ENCODE data around the gene GPATCH4.

- TF ChIP-seq, protein P1, sequence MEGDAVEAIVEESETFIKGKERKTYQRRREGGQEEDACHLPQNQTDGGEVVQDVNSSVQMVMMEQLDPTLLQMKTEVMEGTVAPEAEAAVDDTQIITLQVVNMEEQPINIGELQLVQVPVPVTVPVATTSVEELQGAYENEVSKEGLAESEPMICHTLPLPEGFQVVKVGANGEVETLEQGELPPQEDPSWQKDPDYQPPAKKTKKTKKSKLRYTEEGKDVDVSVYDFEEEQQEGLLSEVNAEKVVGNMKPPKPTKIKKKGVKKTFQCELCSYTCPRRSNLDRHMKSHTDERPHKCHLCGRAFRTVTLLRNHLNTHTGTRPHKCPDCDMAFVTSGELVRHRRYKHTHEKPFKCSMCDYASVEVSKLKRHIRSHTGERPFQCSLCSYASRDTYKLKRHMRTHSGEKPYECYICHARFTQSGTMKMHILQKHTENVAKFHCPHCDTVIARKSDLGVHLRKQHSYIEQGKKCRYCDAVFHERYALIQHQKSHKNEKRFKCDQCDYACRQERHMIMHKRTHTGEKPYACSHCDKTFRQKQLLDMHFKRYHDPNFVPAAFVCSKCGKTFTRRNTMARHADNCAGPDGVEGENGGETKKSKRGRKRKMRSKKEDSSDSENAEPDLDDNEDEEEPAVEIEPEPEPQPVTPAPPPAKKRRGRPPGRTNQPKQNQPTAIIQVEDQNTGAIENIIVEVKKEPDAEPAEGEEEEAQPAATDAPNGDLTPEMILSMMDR (IDR thresholded peaks at IDR 0.05) = 0 out of 2 replicates have a peak, but pooled peaks have one; percentile 1
- TF ChIP-seq ZFX (IDR thresholded peaks at IDR 0.05; ENCODE audit: borderline replicate concordance) = no peak
Measured at GRCh38 chr1:156642265-156643048, 41.2 kb upstream of the GPATCH4 start.

Data from 22Rv1 (cell line).